ENCODE data around the gene CCDC177. TPM values are rescaled to one million over a fixed set of nuclear protein-coding genes. Genes with fewer than 3 reads are reported as not detected.

The CCDC177 gene
- total and polyA plus RNA-seq, 2 of the 8 experiments (the other 6 are each of a cell fraction or from before 2014, with no cell fraction given) = 0.62 to 2.8 TPM

- Histone ChIP-seq H3K14ac (ENCODE audit: insufficient read length) (no peak overlapping the region), H3K27me3 (replicated peaks in 1 of 4; ENCODE audit: control insufficient read depth in 3 of 4, extremely low read depth in 1 of 4, insufficient read depth in 3 of 4, low read length in 3 of 4) (no peaks in the 10 kb centered on the region; a peak in 2 of 7 replicates), H3K23ac (ENCODE audit: insufficient read length) (no peak overlapping the region), H4K8ac (ENCODE audit: extremely low read depth, insufficient read depth, low read length) (no peak overlapping the region), H3K4me1 (replicated peaks in 1 of 4; ENCODE audit: control insufficient read depth in 3 of 4, insufficient read depth in 4 of 4, low read length in 3 of 4) (peaks cover 0 to 4% (median 0%) of the 10 kb centered on the region in 4 experiments; a peak in 1 of 7 replicates), H3K18ac (ENCODE audit: extremely low read depth, low read length) (no peak overlapping the region), H3K56ac (replicated peaks; ENCODE audit: insufficient read length, low read depth, low read length) (no peak overlapping the region), H3K4me3 (ENCODE audit: extremely low read depth in 1 of 4, insufficient read depth in 2 of 4, low read depth in 3 of 4, low read length in 4 of 4) (no peak overlapping the region), H3K36me3 (ENCODE audit: control insufficient read depth in 2 of 4, insufficient read depth in 4 of 4, low read length in 3 of 4) (no peaks in the 10 kb centered on the region), H3K4ac (replicated peaks; ENCODE audit: insufficient read length, low read depth, low read length) (no peak overlapping the region), H2AFZ (ENCODE audit: low read length) (no peak overlapping the region), H3K79me1 (ENCODE audit: low read depth, low read length) (no peaks in the 10 kb centered on the region), H3K23me2 (ENCODE audit: low read depth, low read length) (no peaks in the 10 kb centered on the region), H2BK20ac (ENCODE audit: low read length) (no peak overlapping the region), H3K27ac (ENCODE audit: low read depth, low read length) (no peak overlapping the region; the same call in 1 of the 2 replicates), H2AK5ac (ENCODE audit: low read depth, low read length) (no peak overlapping the region), H2BK12ac (ENCODE audit: low read depth, low read length) (no peak overlapping the region), H3K4me2 (ENCODE audit: insufficient read depth in 1 of 2, low read depth in 2 of 2, low read length in 2 of 2) (no peak overlapping the region), H2BK5ac (ENCODE audit: low read depth, low read length) (no peak overlapping the region), H4K20me1 (replicated peaks in 1 of 2; ENCODE audit: control insufficient read depth in 1 of 2, insufficient read depth in 2 of 2, low read length in 2 of 2) (no peaks in the 10 kb centered on the region), H2BK15ac (ENCODE audit: low read length) (no peak overlapping the region), H4K91ac (replicated peaks; ENCODE audit: insufficient read length, low read length) (no peak overlapping the region), H3K79me2 (ENCODE audit: control insufficient read depth in 1 of 2, insufficient read depth in 2 of 2, low read length in 2 of 2) (no peaks in the 10 kb centered on the region), H4K5ac (ENCODE audit: insufficient read length, low read depth, low read length) (no peak overlapping the region), H3K9me3 (ENCODE audit: insufficient read depth in 2 of 2, low read depth in 1 of 2, low read length in 1 of 2) (no peaks in the 10 kb centered on the region), H3K9ac (replicated peaks in 1 of 4; ENCODE audit: extremely low read depth in 1 of 4, low read depth in 3 of 4, low read length in 3 of 4) (no peak overlapping the region), H2BK120ac (replicated peaks; ENCODE audit: low read depth, low read length) (no peak overlapping the region)
- POLR2A ChIA-PET (ENCODE audit: partially characterized antibody) = interaction anchor here (1.0 to 1.2 kb wide), 2 partner anchors 187 to 188 kb away, joined by 3 read pairs; partner anchors contain the start of gene SRSF5
- FAIRE-seq = peak; percentile 75
- CTCF ChIA-PET (ENCODE audit: partially characterized antibody) = interaction anchor here (0.6 to 3.1 kb wide), 54 partner anchors 8 to 449 kb away, joined by 3 to 15 read pairs (median 4); no protein-coding TSS in a partner anchor
- peak in 1 of 2 experiments; percentile 76 for DNase-seq (ENCODE audit: low read depth in 1 of 2, low spot score in 2 of 2)
- 40% methylated on average over 7 of the region's 7 CpGs; no CpG with 5 or more reads in 1 of the 2 experiments for WGBS, 2 experiments (ENCODE audit: extremely low coverage in 1 of 2, insufficient coverage in 1 of 2, insufficient read length in 1 of 2, insufficient replicate concordance in 2 of 2, low coverage in 1 of 2, low lambda C conversion rate in 2 of 2, missing lambda C conversion rate in 1 of 2)
- 0 out of 2 replicates have a peak, but pooled peaks have one; percentile 54 for TF ChIP-seq CEBPB (IDR thresholded peaks at IDR 0.05; ENCODE audit: low read depth, low read length)
- TF ChIP-seq TEAD4 (IDR thresholded peaks at IDR 0.05; ENCODE audit: low read depth, low read length) = peak; percentile 59; the same call in 1 of the 2 replicates
- TF ChIP-seq GABPA (IDR thresholded peaks at IDR 0.05; ENCODE audit: borderline replicate concordance, insufficient read depth, low read length) = peak; percentile 41; the same call in 1 of the 2 replicates
- peak; percentile 90 to 95 (median 92) for TF ChIP-seq CTCF (IDR thresholded peaks at IDR 0.05; ENCODE audit: control extremely low read depth in 1 of 3, insufficient read depth in 1 of 3, low read depth in 1 of 3, low read length in 3 of 3)
- peak; percentile 70 to 76 for TF ChIP-seq RAD21 (IDR thresholded peaks at IDR 0.05 in 1 of 2, conservative IDR thresholded peaks at IDR 0.05 in 1 of 2; ENCODE audit: low read depth in 2 of 2, low read length in 2 of 2)
- no peak for TF ChIP-seq USF2 (IDR thresholded peaks at IDR 0.05; ENCODE audit: low read length)
- 0 out of 4 replicates have a peak, but pooled peaks of 1 of the 2 experiments have one; percentile 69 for TF ChIP-seq HDAC2 (IDR thresholded peaks at IDR 0.05; ENCODE audit: borderline replicate concordance in 1 of 2, low read depth in 2 of 2, low read length in 2 of 2)
Observed at GRCh38 chr14:69580009-69580577, 5.4 kb upstream of the CCDC177 start.
